ENCODE results near the gene HUS1. TPM values are rescaled to one million over a fixed set of nuclear protein-coding genes. Genes with fewer than 3 reads are reported as not detected.

HUS1 gene
- total RNA-seq, 4 donors from 2014 or later = 26.2 to 29.4 (median 27.8) TPM

DNA sequence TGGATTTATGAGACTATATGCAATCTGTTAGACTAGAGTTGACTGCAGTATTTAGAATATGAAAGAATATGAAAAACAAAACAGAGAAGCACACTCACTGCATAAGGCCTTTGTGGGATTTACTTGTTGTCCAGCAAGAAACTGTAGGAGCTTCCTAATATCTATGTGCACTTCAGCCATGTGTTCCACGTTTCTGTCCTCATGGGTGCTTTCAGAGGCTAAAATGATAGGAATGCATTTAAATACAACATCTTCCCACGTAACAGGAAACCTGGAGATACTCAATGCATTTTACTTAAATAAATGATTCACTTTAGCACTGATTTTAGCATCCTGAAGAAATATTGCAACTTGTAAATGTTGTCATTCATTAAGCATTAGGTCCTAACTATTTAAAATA is 11.7 kb downstream of the HUS1 start:
- no peak for DNase-seq (ENCODE audit: low spot score in 2 of 2)
- Histone ChIP-seq H3K36me3 (peaks cover 0 to 67% (median 30%) of the 10 kb centered on the region in 3 donors), H3K27ac (no peak overlapping the region), H3K27me3 (no peaks in the 10 kb centered on the region), H3K4me1 (peaks cover 0 to 25% (median 0%) of the 10 kb centered on the region in 4 donors), H3K4me3 (no peak overlapping the region), H3K9me3 (no peaks in the 10 kb centered on the region)
- TF ChIP-seq CTCF (IDR thresholded peaks at IDR 0.05) (no peak), POLR2A (IDR thresholded peaks at IDR 0.05) (no peak), EP300 (IDR thresholded peaks at IDR 0.05) (no peak)
- WGBS, 2 donors = 79 to 81% methylated on average over 2 of the region's 2 CpGs

DNA sequence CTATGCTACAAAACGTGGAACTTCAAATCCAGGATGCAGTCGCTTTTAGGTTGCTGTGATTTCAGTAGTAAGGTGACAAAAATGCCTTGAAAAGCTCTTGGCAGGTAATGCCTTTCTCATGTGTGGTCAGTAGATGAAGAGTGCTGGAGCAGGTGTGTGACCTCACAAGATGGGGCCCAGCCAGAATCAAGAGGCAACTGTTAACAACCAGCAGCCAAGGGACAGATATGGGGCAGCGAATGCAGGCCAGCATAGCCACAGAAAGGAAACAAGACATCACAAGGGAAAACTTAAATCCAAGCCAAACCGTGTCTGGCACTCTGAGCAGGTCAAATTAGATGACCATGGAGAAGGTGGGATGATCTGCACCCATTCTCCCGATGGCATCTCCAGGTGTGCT is 12.3 kb downstream of the HUS1 start:
- WGBS, 2 donors = 88 to 93% methylated on average over 5 of the region's 5 CpGs
- peaks cover 0 to 25% (median 0%) of the 10 kb centered on the region in 4 donors for H3K4me1 ChIP-seq
- no peaks in the 10 kb centered on the region for H3K27me3 ChIP-seq
- no peak for DNase-seq (ENCODE audit: low spot score in 2 of 2)
- no peaks in the 10 kb centered on the region for H3K9me3 ChIP-seq
- no peak overlapping the region for H3K27ac ChIP-seq
- H3K4me3 ChIP-seq = no peak overlapping the region
- peaks cover 0 to 71% (median 30%) of the 10 kb centered on the region in 3 donors for H3K36me3 ChIP-seq
- TF ChIP-seq POLR2A (IDR thresholded peaks at IDR 0.05) (no peak), CTCF (IDR thresholded peaks at IDR 0.05) (no peak), EP300 (IDR thresholded peaks at IDR 0.05) (no peak)

GRCh38 chr7:47965456-47965855 is 14.0 kb downstream of the HUS1 start:
- no peak overlapping the region for H3K4me3 ChIP-seq
- H3K4me1 ChIP-seq = peaks cover 0 to 16% (median 0%) of the 10 kb centered on the region in 4 donors
- H3K9me3 ChIP-seq = no peaks in the 10 kb centered on the region
- no peak for DNase-seq (ENCODE audit: low spot score in 2 of 2)
- H3K36me3 ChIP-seq = peaks cover 0 to 82% (median 30%) of the 10 kb centered on the region in 3 donors
- no peaks in the 10 kb centered on the region for H3K27me3 ChIP-seq
- WGBS, 2 donors = 85 to 86% methylated on average over 4 to 5 of the region's 5 CpGs
- no peak overlapping the region for H3K27ac ChIP-seq
- no peak for TF ChIP-seq EP300 (IDR thresholded peaks at IDR 0.05)

GRCh38 chr7:47962262-47962661 is 17.2 kb downstream of the HUS1 start:
- TF ChIP-seq CTCF (IDR thresholded peaks at IDR 0.05) (no peak), POLR2A (IDR thresholded peaks at IDR 0.05) (no peak), EP300 (IDR thresholded peaks at IDR 0.05) (no peak)
- H3K36me3 ChIP-seq = peaks cover 0 to 70% (median 24%) of the 10 kb centered on the region in 3 donors
- no peak for DNase-seq (ENCODE audit: low spot score in 2 of 2)
- H3K9me3 ChIP-seq = no peaks in the 10 kb centered on the region
- H3K27me3 ChIP-seq = no peaks in the 10 kb centered on the region
- 94 to 97% methylated on average over 3 of the region's 3 CpGs for WGBS, 2 donors
- H3K27ac ChIP-seq = no peak overlapping the region
- no peaks in the 10 kb centered on the region for H3K4me1 ChIP-seq
- H3K4me3 ChIP-seq = no peak overlapping the region

- H3K27ac ChIP-seq = no peak overlapping the region
- no peak for TF ChIP-seq CTCF (IDR thresholded peaks at IDR 0.05)
- TF ChIP-seq EP300 (IDR thresholded peaks at IDR 0.05) = no peak
- TF ChIP-seq POLR2A (IDR thresholded peaks at IDR 0.05) = no peak
- no peak for DNase-seq (ENCODE audit: low spot score in 2 of 2)
- no peaks in the 10 kb centered on the region for H3K4me1 ChIP-seq
- peaks cover 0 to 57% (median 6%) of the 10 kb centered on the region in 3 donors for H3K36me3 ChIP-seq
- H3K27me3 ChIP-seq = no peaks in the 10 kb centered on the region
- no peak overlapping the region for H3K4me3 ChIP-seq
- H3K9me3 ChIP-seq = no peaks in the 10 kb centered on the region
- 67 to 74% methylated on average over 6 of the region's 6 CpGs for WGBS, 2 donors
These were observed 22.3 kb downstream of the HUS1 start for GRCh38 chr7:47957156-47957555.

DNA sequence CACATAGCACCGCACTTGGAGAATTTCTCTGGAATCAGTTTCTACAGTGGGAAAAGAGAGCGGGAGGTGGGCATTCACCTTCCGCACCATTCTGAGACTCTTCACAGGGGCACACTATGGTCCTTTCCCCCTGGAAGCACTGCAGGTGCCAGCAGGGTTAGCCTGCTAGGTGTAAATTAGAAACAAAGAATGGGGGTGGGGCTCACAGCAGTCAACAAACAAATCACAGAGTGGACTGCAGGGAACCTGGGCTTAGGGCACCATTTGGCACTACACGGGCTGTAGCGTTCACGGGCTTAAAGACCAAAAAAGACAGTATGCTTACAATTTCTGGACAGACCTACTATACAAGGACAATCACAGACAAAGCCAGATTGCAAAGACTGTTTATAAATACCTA is 23.2 kb downstream of the HUS1 start:
- no peak for DNase-seq (ENCODE audit: low spot score in 2 of 2)
- Histone ChIP-seq H3K36me3 (peaks cover 0 to 47% (median 6%) of the 10 kb centered on the region in 3 donors), H3K9me3 (no peaks in the 10 kb centered on the region), H3K27ac (no peak overlapping the region), H3K27me3 (no peaks in the 10 kb centered on the region), H3K4me1 (peaks cover 0 to 3% (median 0%) of the 10 kb centered on the region in 4 donors), H3K4me3 (no peak overlapping the region)
- 88 to 90% methylated on average over 6 of the region's 6 CpGs for WGBS, 2 donors
- TF ChIP-seq EP300 (IDR thresholded peaks at IDR 0.05) (no peak), POLR2A (IDR thresholded peaks at IDR 0.05) (no peak), CTCF (IDR thresholded peaks at IDR 0.05) (no peak)

All from tibial nerve (tissue), 4 donors.